Epithelial cell of esophagus (primary cell): ENCODE results near the gene ITPRIPL1.
A peak's percentile ranks its signal among the peaks of the same experiment; 100 is the strongest.

Experiments used
- DNase-seq: peaks from one replicate; pipeline ENCODE4 v3.0.0; 2010; ENCODE audit warnings: low read depth
- H3K4me3 ChIP-seq: 2 replicates; pipeline ENCODE4 v1.5.1; 2011; ENCODE audit warnings: mild to moderate bottlenecking, low read length, control low read depth
- CTCF ChIP-seq: IDR thresholded peaks from 2 replicates; pipeline ENCODE4 v1.5.1; 2011; ENCODE audit warnings: low read depth, mild to moderate bottlenecking, low read length, control low read depth, inconsistent platforms; ENCODE audit not compliant: insufficient read depth; ENCODE audit errors: missing control alignments

ITPRIPL1 gene

GRCh38 chr2:96353606-96354101 lies 28.5 kb downstream of the ITPRIPL1 start:
- TF ChIP-seq CTCF: no peak
- no peak overlapping the region for H3K4me3 ChIP-seq
- no peak for DNase-seq

- peak; percentile 39 for DNase-seq
- H3K4me3 ChIP-seq: no peak overlapping the region
- TF ChIP-seq CTCF: no peak
These were observed 29.4 kb downstream of the ITPRIPL1 start for GRCh38 chr2:96354492-96354891.

- no peak for DNase-seq
- H3K4me3 ChIP-seq: no peak overlapping the region
- TF ChIP-seq CTCF: no peak
These were observed 31.8 kb downstream of the ITPRIPL1 start for GRCh38 chr2:96356889-96357288.

GRCh38 chr2:96359310-96359709 lies 34.2 kb downstream of the ITPRIPL1 start:
- DNase-seq: no peak
- no peak overlapping the region for H3K4me3 ChIP-seq
- TF ChIP-seq CTCF: peak; percentile 24

GRCh38 chr2:96359866-96360265 lies 34.7 kb downstream of the ITPRIPL1 start:
- no peak for DNase-seq

GRCh38 chr2:96361751-96362150 lies 36.6 kb downstream of the ITPRIPL1 start:
- no peak for TF ChIP-seq CTCF
- H3K4me3 ChIP-seq: no peak overlapping the region
- no peak for DNase-seq

More at GRCh38 chr2:96359866-96360265, 34.7 kb downstream of the ITPRIPL1 start:
- no peak for TF ChIP-seq CTCF
- H3K4me3 ChIP-seq: no peak overlapping the region

- H3K4me3 ChIP-seq: no peak overlapping the region
- TF ChIP-seq CTCF: no peak
- no peak for DNase-seq
These were observed 44.1 kb downstream of the ITPRIPL1 start for GRCh38 chr2:96369186-96369585.
